Stimulated activated CD8-positive, alpha-beta memory T cell treated with anti-CD3 and anti-CD28 coated beads, Interleukin-2, amount 100 ng/mL, for 1 hour (primary cell): Measurements from ENCODE around the gene HELT.
"Not testable (repeated sequence)": the region's sequence is repeated elsewhere in the genome, so short reads cannot be mapped to it uniquely, and the experiment has no call there.

Experiments
- DNase-seq, 2 donors: peaks; one replicate each; pipeline ENCODE4 v3.0.0-alpha.2; 2020; ENCODE audit warnings: low read depth in 2 of 2

The HELT gene, protein sequence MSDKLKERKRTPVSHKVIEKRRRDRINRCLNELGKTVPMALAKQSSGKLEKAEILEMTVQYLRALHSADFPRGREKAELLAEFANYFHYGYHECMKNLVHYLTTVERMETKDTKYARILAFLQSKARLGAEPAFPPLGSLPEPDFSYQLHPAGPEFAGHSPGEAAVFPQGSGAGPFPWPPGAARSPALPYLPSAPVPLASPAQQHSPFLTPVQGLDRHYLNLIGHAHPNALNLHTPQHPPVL

DNA sequence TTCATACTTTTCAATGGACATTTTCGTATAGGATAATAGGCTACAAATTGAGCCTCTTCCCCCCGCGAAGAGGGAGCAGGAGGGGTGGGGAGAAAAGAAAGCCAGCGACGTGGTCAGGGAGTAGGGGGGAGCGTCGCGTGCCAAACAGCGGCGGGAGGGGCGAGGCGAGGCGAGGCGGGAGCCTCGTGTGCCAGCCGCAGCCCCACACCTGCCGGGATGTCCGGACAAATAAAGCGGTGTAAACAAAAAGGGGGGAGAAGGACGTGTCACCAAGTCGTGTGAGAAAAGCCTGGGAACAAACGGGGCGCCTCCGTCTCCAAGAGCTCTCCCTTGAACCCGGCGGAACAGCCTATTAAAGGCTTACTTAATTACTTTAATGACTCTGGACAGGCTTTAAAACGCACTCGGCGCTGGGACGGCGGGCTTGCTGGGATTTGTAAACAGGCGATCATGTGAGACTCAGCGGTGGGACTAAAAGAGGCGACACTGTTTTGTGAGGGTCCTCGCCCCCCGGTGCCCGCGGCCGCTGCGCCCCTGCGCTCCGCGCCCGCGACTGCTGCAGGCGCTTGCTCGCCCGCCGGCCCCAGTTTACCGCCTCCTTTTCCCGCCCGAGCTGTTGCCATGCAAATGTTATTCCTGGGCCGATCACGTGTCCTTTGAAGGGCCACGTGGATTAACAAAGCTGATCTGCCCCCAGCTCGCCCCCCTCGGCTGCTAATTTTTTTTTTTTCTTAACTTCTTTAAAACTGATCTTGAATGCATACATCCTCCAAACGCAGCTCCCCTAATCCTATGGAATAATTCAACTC is at the start of gene HELT:
Gene HELT, plus strand, starts transcription at position 527 of the 809 bp plus-strand sequence. CDS start 439 bp downstream, outside the sequence.
- DNase-seq: no peak

DNA sequence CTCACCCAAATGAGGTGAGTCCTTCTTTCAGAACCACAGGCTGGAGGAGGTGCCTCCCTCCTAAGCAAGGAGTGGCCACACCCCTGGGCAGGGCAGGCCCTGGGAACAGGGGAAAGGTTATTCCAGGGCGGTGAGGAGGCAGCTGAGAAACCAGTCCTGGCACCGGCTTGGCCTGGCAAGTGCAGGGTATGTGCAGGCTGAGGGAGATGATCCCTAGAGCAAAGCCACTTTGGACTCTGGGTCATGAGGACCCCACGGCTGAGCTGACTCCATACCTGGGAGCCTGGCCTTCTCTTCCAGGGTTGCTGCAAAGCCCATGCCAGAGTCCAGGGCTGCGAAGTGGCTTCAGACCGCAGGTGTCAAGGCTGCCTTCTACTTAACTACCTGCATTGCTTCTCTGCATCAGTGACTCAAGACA is 49.5 kb upstream of the HELT start:
- DNase-seq: no peak

DNA sequence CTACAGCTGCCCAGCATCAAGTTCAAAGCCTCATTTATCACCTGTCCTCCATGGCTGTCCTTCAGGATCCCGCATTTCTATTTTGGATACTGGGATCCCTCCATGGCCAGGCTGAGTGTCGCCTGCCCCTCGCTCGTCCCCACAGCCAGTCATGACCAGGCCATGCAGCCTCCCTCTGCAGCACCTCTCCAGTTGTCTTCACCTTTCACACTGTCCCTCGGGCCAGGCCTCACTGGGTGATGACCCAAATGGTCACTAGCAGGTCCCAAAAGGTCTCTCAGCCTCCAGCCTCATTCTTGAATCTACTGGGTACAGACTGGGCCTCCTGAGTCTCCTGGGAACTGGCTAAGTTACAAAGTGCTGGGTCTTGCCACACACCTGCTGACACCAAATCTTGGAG is 48.7 kb upstream of the HELT start:
- no peak for DNase-seq

DNA sequence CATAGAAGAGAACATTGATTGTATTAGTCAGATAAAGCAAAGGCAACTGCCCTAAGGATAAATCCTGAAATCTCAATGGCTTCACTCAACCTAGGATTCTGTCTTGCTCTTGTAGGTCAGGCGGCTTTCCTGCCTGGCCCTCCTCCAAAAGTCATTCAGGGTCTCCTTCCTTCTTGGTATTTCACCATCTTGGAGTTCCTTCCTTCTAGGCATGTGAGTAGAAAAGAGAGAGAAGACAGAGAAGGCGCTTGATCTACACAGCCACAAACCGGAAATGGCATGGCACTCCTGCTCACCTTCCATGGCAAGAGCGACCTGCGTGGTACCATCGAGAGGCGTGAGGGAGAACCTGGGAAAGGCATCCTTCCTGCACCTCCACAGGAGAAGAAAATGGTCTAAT is 45.3 kb upstream of the HELT start:
- no peak for DNase-seq

DNA sequence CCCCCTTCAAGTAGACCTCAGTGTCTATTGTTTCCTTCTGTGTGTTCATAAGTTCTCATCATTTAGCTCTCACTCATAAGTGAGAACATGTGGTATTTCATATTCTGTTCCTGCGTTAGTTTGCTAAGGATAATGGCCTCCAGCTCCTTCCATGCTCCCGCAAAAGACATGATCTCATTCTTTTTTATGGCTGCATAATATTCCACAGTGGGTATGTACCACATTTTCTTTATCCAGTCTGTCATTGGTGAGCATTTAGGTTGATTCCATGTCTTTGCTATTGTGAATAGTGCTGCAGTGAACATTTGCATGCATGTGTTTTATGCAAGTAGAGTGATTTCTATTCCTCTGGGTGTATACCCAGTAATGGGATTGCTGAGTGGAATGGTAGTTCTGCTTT is 41.9 kb upstream of the HELT start:
- not testable (repeated sequence) for DNase-seq

DNA sequence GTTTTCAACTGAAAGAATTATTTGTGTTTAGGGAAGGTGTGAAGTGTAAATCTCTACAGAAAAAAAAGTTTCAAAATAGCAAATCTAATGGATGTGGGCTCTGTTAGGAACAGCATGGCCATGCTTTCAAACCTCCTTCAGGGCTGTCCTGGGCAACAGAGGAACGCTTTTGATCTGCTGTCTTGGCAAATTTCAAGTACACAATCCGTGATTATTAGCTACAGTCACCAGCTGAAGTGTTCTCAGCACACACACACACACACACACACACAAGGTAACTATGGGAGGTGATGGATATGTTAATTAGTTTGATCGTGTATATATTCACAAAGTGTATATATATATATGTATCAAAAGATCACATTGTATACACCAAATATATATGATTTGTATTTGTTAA is 40.5 kb upstream of the HELT start:
- no peak for DNase-seq

DNA sequence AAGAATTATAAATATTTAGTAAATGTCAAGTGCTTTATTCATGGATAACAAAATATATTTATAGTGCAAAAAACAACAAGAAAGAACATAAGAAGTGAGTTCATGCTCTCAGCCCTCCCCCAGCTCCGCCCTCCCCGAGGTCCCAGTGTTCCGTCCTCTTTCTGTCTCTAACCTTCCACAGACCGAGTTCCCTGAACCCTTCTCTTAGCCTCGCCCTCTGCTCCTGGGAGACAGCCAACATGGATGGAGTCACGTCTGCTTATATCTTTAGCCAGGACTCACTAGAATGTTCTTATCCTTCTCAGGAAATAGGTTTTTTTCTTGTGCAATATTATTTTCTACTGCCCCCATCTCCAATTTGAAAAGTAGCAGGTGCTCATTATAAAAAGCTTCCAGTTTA is 40.1 kb upstream of the HELT start:
- DNase-seq: no peak

DNA sequence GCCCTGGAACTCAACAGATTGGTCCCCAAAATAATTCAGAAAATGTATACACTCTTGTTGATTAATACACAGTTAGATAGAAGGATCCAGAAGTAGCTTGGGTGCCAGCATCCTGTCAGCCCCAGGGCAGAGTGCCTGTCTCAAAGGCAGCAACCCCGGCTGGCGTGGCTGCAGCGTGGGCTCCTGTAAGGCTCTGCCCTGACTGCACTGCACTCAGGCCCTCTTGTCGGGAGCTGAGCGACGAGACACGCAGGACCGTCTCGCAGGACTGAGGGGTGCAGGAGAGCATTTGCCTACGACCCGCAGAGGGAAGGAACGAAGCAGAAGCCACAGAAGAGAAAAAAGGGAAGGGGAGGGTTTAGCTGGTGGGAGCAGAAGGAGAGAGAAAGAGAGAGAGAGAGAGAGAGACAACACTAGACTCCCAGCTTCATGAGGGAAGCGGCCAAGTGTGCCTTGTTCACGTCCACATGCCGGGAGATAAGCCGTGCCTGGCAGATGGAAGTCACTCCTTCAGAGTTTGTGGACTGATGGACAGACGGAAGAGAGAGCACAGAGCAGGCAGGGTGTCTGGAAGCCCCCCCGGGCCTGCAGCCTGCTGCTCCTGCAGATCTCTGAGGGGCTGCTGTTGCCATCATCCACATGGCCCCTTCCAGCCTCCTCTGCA is 38.7 kb upstream of the HELT start:
- DNase-seq: no peak

DNA sequence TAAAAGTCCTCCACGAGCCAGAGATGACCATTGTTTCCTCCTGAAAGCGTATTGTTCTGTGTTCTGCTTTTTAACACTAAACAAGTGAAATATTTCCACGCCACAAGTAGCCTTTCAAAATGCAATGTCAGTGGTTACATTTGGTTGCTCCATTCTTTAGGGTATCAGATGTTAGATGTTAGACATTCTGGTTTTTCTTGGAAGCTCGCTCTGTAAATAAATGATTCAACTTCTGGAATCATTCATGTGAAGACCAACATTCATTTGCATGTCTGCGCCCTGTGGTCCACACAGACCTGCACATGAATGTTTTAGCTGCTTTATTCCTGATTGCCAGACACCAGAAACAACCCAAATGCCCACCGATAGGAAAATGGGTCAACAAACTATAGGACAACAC is 38.0 kb upstream of the HELT start:
- DNase-seq: no peak

DNA sequence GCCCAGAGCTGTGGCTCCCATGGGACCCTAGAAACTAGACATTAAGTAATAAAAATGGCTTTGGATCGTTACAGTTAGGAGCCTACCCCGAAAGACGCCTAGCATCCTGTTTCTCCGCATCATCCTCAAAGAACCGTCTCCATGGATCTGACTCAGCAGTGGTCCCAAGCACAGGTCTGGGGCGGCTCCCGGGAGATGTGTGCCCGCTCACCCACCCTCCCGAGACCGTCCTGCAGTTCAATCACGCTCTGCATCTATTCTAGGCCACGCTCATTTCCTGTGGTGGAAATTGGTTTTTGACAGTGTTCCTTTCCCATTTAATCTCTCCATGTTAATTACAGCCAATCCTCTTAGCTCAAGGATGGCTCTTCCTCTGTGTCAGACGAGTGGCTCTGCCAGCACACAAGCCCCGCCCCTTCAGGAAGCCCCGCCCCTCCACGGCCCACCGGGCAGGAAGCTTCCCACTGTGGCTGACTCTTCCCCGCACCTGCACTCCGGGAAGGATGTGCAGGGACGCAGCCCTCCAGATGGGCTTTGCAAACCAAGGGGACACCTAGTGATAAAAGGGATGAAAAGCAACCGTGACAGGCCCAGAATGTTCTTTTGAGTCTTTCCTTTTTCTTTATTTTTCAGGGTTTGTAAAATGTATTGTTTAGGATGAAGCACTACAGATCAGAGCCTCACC is 34.5 kb upstream of the HELT start:
- DNase-seq: peak; percentile 11 to 27

DNA sequence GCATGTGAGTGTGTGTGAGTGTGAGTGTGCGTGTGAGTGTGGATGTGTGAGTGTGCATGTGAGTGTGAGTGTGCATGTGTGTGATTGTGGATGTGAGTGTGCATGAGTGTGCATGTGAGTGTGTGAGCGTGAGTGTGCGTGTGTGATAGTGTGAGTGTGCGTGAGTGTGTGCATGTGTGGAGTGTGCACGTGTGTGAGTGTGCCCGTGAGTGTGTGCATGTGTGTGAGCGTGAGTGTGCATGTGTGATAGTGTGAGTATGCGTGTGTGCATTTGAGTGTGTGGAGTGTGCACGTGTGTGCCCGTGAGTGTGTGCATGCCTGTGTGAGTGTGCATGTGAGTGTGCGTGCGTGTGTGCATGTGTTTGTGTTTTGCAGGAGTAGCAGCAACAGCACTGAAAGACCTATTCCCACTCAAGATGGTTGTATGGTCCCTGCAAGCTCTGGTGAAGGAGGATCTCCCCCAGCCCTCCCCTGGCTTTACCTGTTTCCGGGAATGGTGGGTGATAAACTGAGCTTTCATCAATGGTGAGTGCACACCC is 30.7 kb upstream of the HELT start:
- no peak for DNase-seq

DNA sequence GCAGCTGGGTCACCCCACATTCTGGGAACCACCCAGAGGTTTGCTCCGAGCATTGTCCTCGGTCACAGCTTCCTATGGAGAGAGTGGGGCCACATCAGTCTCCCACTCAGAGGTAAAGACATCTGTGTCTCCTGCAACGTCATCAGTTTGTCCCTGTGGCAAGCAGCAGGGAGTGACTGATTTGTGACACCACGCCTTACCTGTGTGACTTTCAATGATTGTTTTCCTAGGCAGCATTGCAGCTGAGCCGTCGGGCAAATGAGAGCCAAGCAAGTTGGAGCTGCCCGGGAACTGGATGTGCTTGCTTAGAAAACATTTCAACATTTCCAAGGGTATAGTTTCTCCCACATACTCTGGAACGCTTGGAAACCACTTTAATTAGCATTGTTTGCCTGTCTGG is 29.7 kb upstream of the HELT start:
- no peak for DNase-seq

DNA sequence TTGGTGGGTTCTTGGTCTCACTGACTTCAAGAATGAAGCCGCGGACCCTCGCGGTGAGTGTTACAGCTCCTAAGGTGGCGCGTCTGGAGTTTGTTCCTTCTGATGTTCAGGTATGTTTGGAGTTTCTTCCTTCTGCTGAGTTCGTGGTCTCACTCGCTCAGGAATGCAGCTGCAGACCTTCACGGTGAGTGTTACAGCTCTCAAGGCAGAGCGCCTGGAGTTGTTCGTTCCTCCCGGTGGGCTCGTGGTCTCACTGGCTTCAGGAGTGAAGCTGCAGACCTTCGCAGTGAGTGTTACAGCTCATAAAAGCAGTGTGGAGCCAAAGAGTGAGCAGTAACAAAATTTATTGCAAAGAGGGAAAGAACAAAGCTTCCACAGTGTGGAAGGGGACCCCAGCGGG is 29.0 kb upstream of the HELT start:
- not testable (repeated sequence) for DNase-seq

DNA sequence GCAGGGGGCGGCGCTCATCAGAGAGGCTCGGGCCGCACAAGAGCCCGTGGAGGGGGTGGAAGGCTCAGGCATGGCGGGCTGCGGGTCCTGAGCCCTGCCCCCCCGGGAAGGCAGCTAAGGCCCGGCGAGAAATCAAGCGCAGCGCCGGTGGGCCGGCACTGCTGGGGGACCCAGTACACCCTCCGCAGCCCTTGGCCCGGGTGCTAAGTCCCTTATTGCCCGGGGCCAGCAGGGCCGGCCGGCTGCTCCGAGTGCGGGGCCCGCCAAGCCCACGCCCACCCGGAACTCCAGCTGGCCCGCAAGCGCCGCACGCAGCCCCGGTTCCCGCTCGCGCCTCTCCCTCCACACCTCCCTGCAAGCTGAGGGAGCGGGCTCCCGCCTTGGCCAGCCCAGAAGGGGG is 28.2 kb upstream of the HELT start:
- not testable (repeated sequence) for DNase-seq

DNA sequence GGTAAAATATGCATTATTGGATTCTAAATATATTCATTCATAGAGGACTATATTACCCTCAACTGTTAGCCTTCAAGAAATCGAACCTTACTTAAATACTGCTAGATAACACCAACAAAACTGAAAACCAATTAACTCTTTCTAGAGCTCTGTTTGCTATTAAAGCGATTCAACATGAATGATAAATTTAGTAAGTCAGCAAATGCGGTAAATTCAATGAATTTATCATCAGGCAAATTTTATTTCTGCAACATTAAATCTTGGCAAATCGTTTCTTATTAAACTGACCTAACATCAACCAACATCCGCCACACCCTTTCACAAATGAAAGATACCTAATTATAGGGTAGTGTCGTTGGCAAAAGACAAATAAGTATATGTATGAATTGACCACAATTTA is 26.4 kb upstream of the HELT start:
- no peak for DNase-seq

DNA sequence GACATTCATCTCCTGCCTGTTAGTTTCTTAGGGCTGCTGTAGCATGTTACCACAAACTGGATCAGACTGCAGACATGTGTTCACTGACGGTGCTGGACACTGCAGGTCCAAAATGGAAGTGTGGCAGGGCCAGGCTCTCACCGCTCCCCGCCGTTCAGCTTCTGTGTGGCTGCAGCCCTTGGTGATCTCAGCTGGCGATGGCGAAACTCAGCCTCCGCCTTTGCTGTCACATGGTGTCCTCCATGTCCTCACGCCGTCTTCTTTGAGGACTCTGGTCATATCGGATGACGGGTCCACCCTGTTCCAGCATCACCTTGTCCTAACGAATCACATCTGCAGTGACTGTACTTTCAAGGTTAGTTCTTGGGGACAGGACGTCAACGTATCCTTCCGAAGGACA is 25.9 kb upstream of the HELT start:
- no peak for DNase-seq

DNA sequence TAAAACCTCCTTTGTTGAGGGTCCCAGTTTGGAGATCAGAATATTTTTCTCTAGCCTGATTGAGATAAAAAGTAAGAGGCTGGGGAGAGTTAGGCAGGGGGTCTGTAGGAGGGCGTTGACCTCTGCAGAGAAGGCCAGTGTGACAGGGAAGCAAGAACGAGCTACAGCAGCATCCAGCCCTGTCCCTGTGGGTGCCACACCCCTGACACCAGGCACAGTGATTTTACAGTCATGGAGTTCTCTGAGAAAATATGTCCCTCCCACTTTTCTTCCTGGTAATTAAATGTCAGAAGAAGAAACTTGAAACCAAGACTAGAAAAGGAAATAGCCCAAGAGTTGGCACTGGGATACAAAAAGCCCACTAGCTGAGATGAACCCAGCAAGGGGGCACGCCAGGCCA is 25.0 kb upstream of the HELT start:
- DNase-seq: no peak

DNA sequence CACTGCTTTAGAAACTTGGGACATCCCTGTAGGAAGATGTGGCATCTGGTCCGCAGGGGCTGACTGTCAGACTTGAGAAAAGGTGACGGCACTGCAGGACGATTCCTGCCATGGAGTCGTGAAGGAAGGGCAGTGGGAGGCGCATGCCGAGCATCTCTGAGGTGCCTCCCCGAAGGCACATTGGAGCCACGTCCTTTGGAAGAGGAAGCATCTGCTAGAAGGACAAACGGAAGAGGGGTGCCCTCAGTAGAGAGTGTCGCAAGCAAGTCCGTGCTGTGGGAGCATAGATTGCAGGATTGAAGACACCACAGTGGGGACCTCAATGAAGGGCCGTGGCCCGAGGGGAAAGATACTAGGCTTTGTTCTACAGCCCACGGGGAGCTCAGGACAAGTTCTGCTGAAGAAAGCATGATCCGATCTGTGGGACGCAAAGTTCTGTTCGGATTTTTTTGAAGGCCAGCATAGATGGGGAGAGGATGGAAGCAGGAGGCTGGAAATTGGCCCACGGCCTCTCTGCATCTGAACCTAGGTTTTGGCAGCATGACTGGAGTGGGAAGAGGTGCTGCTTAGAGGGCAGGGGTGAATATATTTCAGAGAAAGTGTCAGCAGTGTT is 24.2 kb upstream of the HELT start:
- DNase-seq: no peak

DNA sequence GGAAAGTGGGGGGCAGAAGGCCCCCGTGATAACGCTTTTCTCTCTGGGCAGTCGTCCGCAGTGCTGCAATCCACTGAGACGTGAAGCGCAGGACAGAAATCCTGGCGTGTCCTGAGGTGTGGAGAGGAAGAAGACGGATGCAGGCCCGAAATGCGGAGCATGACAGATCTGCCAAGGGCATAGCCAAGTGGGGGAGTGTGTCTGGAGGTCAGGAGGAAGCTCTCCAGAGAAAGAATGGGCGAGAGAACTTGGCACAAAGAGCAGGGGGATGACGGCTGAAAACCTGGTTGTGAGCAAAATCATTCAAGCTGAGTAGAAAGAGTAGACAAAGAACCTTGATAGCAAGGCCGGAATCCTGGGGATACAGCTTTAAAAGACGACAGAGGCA is 23.7 kb upstream of the HELT start:
- no peak for DNase-seq

DNA sequence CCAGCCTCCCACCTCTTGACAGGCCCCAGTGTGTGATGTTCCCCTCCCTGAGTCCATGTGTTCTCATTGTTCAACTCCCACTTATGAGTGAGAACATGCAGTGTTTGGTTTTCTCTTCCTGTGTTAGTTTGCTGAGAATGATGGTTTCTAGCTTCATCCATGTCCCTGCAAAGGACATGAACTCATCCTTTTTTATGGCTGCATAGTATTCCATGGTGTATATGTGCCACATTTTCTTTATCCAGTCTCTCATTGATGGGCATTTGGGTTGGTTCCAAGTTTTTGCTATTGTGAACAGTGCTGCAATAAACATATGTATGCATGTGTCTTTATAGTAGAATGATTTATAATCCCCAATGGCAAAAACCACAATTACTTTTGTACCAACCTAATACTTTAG is 20.6 kb upstream of the HELT start:
- not testable (repeated sequence) for DNase-seq

DNA sequence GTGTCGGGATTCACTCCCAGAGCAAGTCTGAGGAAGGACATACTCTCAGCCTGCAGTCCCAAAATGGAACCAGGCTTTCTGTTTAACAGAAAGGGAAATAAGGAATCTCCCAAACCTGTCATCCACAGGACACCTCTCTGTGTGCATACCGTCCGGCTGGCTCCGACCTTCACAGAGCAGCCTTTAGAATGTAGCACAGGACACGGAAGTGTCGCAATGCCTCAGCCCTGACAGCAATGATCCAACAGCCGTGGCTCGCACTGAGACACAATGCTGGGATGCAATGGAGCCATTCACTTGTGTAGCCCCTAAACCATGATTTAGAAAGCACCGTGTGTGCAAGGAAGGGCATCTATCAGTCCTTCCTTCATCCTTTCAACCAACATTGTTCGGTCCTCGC is 15.5 kb upstream of the HELT start:
- no peak for DNase-seq
